ENCODE data around the gene NUDT16L1.

Gene NUDT16L1

DNA sequence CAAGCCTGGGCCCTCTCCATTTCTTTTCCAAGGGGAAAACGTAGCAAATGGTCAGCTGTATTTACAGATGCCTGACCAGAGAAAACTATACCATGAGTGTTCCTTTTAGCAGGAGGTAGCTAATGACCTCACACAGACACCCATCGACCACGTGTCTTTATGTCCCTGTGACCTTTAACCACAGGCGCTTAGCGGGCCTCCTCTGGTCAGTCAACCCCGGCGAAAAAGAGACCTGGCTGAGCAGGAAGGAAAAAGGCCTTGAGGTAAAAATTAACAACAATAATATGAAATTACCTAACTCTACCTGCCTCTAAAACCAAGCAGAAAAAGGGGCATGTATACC is 9.1 kb downstream of the NUDT16L1 start:
- H3K79me1 ChIP-seq (ENCODE audit: low read length) = no peaks in the 10 kb centered on the region
- WGBS (ENCODE audit: extremely low coverage, insufficient coverage, low lambda C conversion rate) = no CpG with 5 or more reads among the region's 7 CpGs

GRCh38 chr16:4703906-4704305 is 10.5 kb downstream of the NUDT16L1 start:
- H3K18ac ChIP-seq (ENCODE audit: low read length) = no peak overlapping the region
- WGBS (ENCODE audit: extremely low coverage, insufficient coverage, low lambda C conversion rate) = no CpG with 5 or more reads among the region's 7 CpGs
- no peaks in the 10 kb centered on the region for H3K4me1 ChIP-seq (ENCODE audit: control insufficient read depth, low read depth, low read length)
- no peak overlapping the region for H3K23ac ChIP-seq (ENCODE audit: low read length)
- no peak for DNase-seq
- H2BK15ac ChIP-seq (replicated peaks; ENCODE audit: low read depth) = no peak overlapping the region
- H3K4me2 ChIP-seq (ENCODE audit: low read length) = no peak overlapping the region
- no peak overlapping the region for H3K27ac ChIP-seq (ENCODE audit: low read depth, low read length)
- H3K4me3 ChIP-seq (ENCODE audit: low read length) = no peak overlapping the region
- H3K36me3 ChIP-seq (ENCODE audit: control insufficient read depth, insufficient read depth, low read length) = peaks cover 6% of the 10 kb centered on the region
- no peak overlapping the region for H4K5ac ChIP-seq (ENCODE audit: low read length)
- no peak overlapping the region for H3K56ac ChIP-seq (ENCODE audit: low read length)
- no peak overlapping the region for H2BK5ac ChIP-seq (ENCODE audit: low read length)
- H3K27me3 ChIP-seq (ENCODE audit: insufficient read depth, low read length, poor library complexity) = no peaks in the 10 kb centered on the region
- no peak overlapping the region for H3K9ac ChIP-seq (ENCODE audit: low read length)
- H3K4ac ChIP-seq (ENCODE audit: low read depth, low read length) = no peak overlapping the region
- no peak overlapping the region for H4K8ac ChIP-seq (ENCODE audit: low read depth, low read length)
- no peaks in the 10 kb centered on the region for H3K79me1 ChIP-seq (ENCODE audit: low read length)
- H2AK5ac ChIP-seq (ENCODE audit: low read length) = no peak overlapping the region
- no peaks in the 10 kb centered on the region for H3K79me2 ChIP-seq (ENCODE audit: control insufficient read depth, insufficient read depth, low read length)
- H2BK120ac ChIP-seq (ENCODE audit: low read depth, low read length) = no peak overlapping the region

More for the DNA sequence above, 9.1 kb downstream of the NUDT16L1 start:
- H2BK15ac ChIP-seq (replicated peaks; ENCODE audit: low read depth) = no peak overlapping the region
- peaks cover 6% of the 10 kb centered on the region for H3K36me3 ChIP-seq (ENCODE audit: control insufficient read depth, insufficient read depth, low read length)
- H2BK5ac ChIP-seq (ENCODE audit: low read length) = no peak overlapping the region
- H2AK5ac ChIP-seq (ENCODE audit: low read length) = no peak overlapping the region
- H3K9ac ChIP-seq (ENCODE audit: low read length) = no peak overlapping the region
- no peaks in the 10 kb centered on the region for H3K4me1 ChIP-seq (ENCODE audit: control insufficient read depth, low read depth, low read length)
- H3K18ac ChIP-seq (ENCODE audit: low read length) = no peak overlapping the region
- H3K4me2 ChIP-seq (ENCODE audit: low read length) = no peak overlapping the region
- no peak overlapping the region for H3K27ac ChIP-seq (ENCODE audit: low read depth, low read length)
- no peak overlapping the region for H3K4me3 ChIP-seq (ENCODE audit: low read length)
- no peak overlapping the region for H3K4ac ChIP-seq (ENCODE audit: low read depth, low read length)
- H3K27me3 ChIP-seq (ENCODE audit: insufficient read depth, low read length, poor library complexity) = no peaks in the 10 kb centered on the region
- no peak overlapping the region for H4K8ac ChIP-seq (ENCODE audit: low read depth, low read length)
- H3K56ac ChIP-seq (ENCODE audit: low read length) = no peak overlapping the region
- H3K79me2 ChIP-seq (ENCODE audit: control insufficient read depth, insufficient read depth, low read length) = no peaks in the 10 kb centered on the region
- H3K23ac ChIP-seq (ENCODE audit: low read length) = no peak overlapping the region
- H4K5ac ChIP-seq (ENCODE audit: low read length) = no peak overlapping the region
- no peak overlapping the region for H2BK120ac ChIP-seq (ENCODE audit: low read depth, low read length)
- no peak for DNase-seq

GRCh38 chr16:4704491-4704890 is 11.1 kb downstream of the NUDT16L1 start:
- Histone ChIP-seq H3K23ac (ENCODE audit: low read length) (no peak overlapping the region), H4K8ac (ENCODE audit: low read depth, low read length) (no peak overlapping the region), H3K4me1 (ENCODE audit: control insufficient read depth, low read depth, low read length) (no peaks in the 10 kb centered on the region), H2BK5ac (ENCODE audit: low read length) (no peak overlapping the region), H3K4ac (ENCODE audit: low read depth, low read length) (no peak overlapping the region), H3K4me3 (ENCODE audit: low read length) (no peak overlapping the region), H3K79me1 (ENCODE audit: low read length) (no peaks in the 10 kb centered on the region), H3K27me3 (ENCODE audit: insufficient read depth, low read length, poor library complexity) (no peaks in the 10 kb centered on the region), H3K36me3 (ENCODE audit: control insufficient read depth, insufficient read depth, low read length) (peaks cover 6% of the 10 kb centered on the region), H2BK15ac (replicated peaks; ENCODE audit: low read depth) (no peak overlapping the region), H4K5ac (ENCODE audit: low read length) (no peak overlapping the region), H2BK120ac (ENCODE audit: low read depth, low read length) (no peak overlapping the region), H3K18ac (ENCODE audit: low read length) (no peak overlapping the region), H3K56ac (ENCODE audit: low read length) (no peak overlapping the region), H3K79me2 (ENCODE audit: control insufficient read depth, insufficient read depth, low read length) (no peaks in the 10 kb centered on the region), H2AK5ac (ENCODE audit: low read length) (no peak overlapping the region), H3K27ac (ENCODE audit: low read depth, low read length) (no peak overlapping the region), H3K4me2 (ENCODE audit: low read length) (no peak overlapping the region), H3K9ac (ENCODE audit: low read length) (no peak overlapping the region)
- no peak for DNase-seq
- no CpG with 5 or more reads among the region's 8 CpGs for WGBS (ENCODE audit: extremely low coverage, insufficient coverage, low lambda C conversion rate)

GRCh38 chr16:4704913-4705312 is 11.6 kb downstream of the NUDT16L1 start:
- Histone ChIP-seq H3K4me2 (ENCODE audit: low read length) (no peak overlapping the region), H2AK5ac (ENCODE audit: low read length) (no peak overlapping the region), H2BK120ac (ENCODE audit: low read depth, low read length) (no peak overlapping the region), H3K4me1 (ENCODE audit: control insufficient read depth, low read depth, low read length) (no peaks in the 10 kb centered on the region), H3K27ac (ENCODE audit: low read depth, low read length) (no peak overlapping the region), H3K27me3 (ENCODE audit: insufficient read depth, low read length, poor library complexity) (no peaks in the 10 kb centered on the region), H3K23ac (ENCODE audit: low read length) (no peak overlapping the region), H3K79me2 (ENCODE audit: control insufficient read depth, insufficient read depth, low read length) (no peaks in the 10 kb centered on the region), H2BK5ac (ENCODE audit: low read length) (no peak overlapping the region), H4K8ac (ENCODE audit: low read depth, low read length) (no peak overlapping the region), H3K18ac (ENCODE audit: low read length) (no peak overlapping the region), H3K56ac (ENCODE audit: low read length) (no peak overlapping the region), H3K36me3 (ENCODE audit: control insufficient read depth, insufficient read depth, low read length) (peaks cover 6% of the 10 kb centered on the region), H3K4ac (ENCODE audit: low read depth, low read length) (no peak overlapping the region), H3K4me3 (ENCODE audit: low read length) (no peak overlapping the region), H4K5ac (ENCODE audit: low read length) (no peak overlapping the region), H3K79me1 (ENCODE audit: low read length) (no peaks in the 10 kb centered on the region), H3K9ac (ENCODE audit: low read length) (no peak overlapping the region), H2BK15ac (replicated peaks; ENCODE audit: low read depth) (no peak overlapping the region)
- WGBS (ENCODE audit: extremely low coverage, insufficient coverage, low lambda C conversion rate) = no CpG with 5 or more reads among the region's 14 CpGs
- no peak for DNase-seq

GRCh38 chr16:4706871-4707270 is 13.5 kb downstream of the NUDT16L1 start:
- no peak for DNase-seq
- Histone ChIP-seq H2BK120ac (ENCODE audit: low read depth, low read length) (no peak overlapping the region), H3K27me3 (ENCODE audit: insufficient read depth, low read length, poor library complexity) (no peaks in the 10 kb centered on the region), H3K23ac (ENCODE audit: low read length) (no peak overlapping the region), H3K4me1 (ENCODE audit: control insufficient read depth, low read depth, low read length) (no peaks in the 10 kb centered on the region), H4K8ac (ENCODE audit: low read depth, low read length) (no peak overlapping the region), H3K79me2 (ENCODE audit: control insufficient read depth, insufficient read depth, low read length) (no peaks in the 10 kb centered on the region), H3K27ac (ENCODE audit: low read depth, low read length) (no peak overlapping the region), H3K4me2 (ENCODE audit: low read length) (no peak overlapping the region), H2AK5ac (ENCODE audit: low read length) (no peak overlapping the region), H3K36me3 (ENCODE audit: control insufficient read depth, insufficient read depth, low read length) (peaks cover 2% of the 10 kb centered on the region), H3K79me1 (ENCODE audit: low read length) (no peaks in the 10 kb centered on the region), H3K9ac (ENCODE audit: low read length) (no peak overlapping the region), H2BK5ac (ENCODE audit: low read length) (no peak overlapping the region), H4K5ac (ENCODE audit: low read length) (no peak overlapping the region), H3K18ac (ENCODE audit: low read length) (no peak overlapping the region), H2BK15ac (replicated peaks; ENCODE audit: low read depth) (no peak overlapping the region), H3K4ac (ENCODE audit: low read depth, low read length) (no peak overlapping the region), H3K56ac (ENCODE audit: low read length) (no peak overlapping the region), H3K4me3 (ENCODE audit: low read length) (no peak overlapping the region)
- WGBS (ENCODE audit: extremely low coverage, insufficient coverage, low lambda C conversion rate) = no CpG with 5 or more reads among the region's 7 CpGs

DNA sequence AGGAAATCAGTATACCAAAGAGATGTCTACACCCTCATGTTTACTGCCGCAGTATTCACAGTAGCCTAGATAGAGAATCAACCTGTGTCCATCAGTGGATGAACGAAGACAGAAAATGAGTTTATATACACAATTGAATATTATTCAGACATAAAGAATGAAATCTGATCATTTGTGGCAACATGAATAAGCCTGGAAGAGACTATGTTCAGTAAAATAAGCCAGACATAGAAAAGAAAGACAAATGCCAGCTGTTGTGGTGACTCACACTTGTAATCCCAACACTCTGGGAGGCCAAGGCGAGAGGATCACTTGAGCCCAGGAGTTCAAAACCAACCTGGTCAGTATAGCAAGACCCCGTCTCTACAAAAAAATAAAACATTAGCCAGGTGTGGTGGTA is 16.1 kb downstream of the NUDT16L1 start:
- no CpG with 5 or more reads among the region's 4 CpGs for WGBS (ENCODE audit: extremely low coverage, insufficient coverage, low lambda C conversion rate)

More for the DNA sequence above, 16.1 kb downstream of the NUDT16L1 start:
- H3K18ac ChIP-seq (ENCODE audit: low read length) = no peak overlapping the region
- no peaks in the 10 kb centered on the region for H3K4me1 ChIP-seq (ENCODE audit: control insufficient read depth, low read depth, low read length)
- H4K8ac ChIP-seq (ENCODE audit: low read depth, low read length) = no peak overlapping the region
- H3K9ac ChIP-seq (ENCODE audit: low read length) = no peak overlapping the region
- H3K79me2 ChIP-seq (ENCODE audit: control insufficient read depth, insufficient read depth, low read length) = no peaks in the 10 kb centered on the region
- no peak overlapping the region for H4K5ac ChIP-seq (ENCODE audit: low read length)
- H3K56ac ChIP-seq (ENCODE audit: low read length) = no peak overlapping the region
- H2BK15ac ChIP-seq (replicated peaks; ENCODE audit: low read depth) = no peak overlapping the region
- no peak overlapping the region for H3K4me2 ChIP-seq (ENCODE audit: low read length)
- H3K36me3 ChIP-seq (ENCODE audit: control insufficient read depth, insufficient read depth, low read length) = peaks cover 2% of the 10 kb centered on the region
- no peak overlapping the region for H2BK5ac ChIP-seq (ENCODE audit: low read length)
- no peak overlapping the region for H3K27ac ChIP-seq (ENCODE audit: low read depth, low read length)
- no peak overlapping the region for H3K23ac ChIP-seq (ENCODE audit: low read length)
- no peaks in the 10 kb centered on the region for H3K27me3 ChIP-seq (ENCODE audit: insufficient read depth, low read length, poor library complexity)
- H2AK5ac ChIP-seq (ENCODE audit: low read length) = no peak overlapping the region
- H3K4ac ChIP-seq (ENCODE audit: low read depth, low read length) = no peak overlapping the region
- no peak for DNase-seq
- no peaks in the 10 kb centered on the region for H3K79me1 ChIP-seq (ENCODE audit: low read length)
- H2BK120ac ChIP-seq (ENCODE audit: low read depth, low read length) = no peak overlapping the region
- no peak overlapping the region for H3K4me3 ChIP-seq (ENCODE audit: low read length)

All from mesendoderm (in vitro differentiated cells).